GM23338 (cell line): ENCODE data around the gene JAKMIP1. TPM values are rescaled to one million over a fixed set of nuclear protein-coding genes. Genes with fewer than 3 reads are reported as not detected.

ENCODE experiments used
- ATAC-seq: fragments of 200-7000 bp; cut with Tn5 transposase; 3 replicates; pipeline ENCODE4 v1.9.1; 2020
- DNase-seq: peaks from one replicate; pipeline ENCODE4 v3.0.0-alpha.2; 2015; ENCODE audit warnings: low spot score
- H2AFZ ChIP-seq: fragments of 200-600 bp; sonication (generic); 2 replicates; pipeline ENCODE4 v1.8.0; 2016; ENCODE audit warnings: antibody characterized with exemption, mild to moderate bottlenecking, moderate library complexity
- H3F3A ChIP-seq: fragments of 200-600 bp; sonication (generic); replicated peaks from 2 replicates; pipeline ENCODE4 v1.8.0; 2017; ENCODE audit warnings: antibody characterized with exemption, mixed run types, low read depth
- H3K27ac ChIP-seq: fragments of 200-600 bp; sonication (generic); 2 replicates; pipeline ENCODE4 v1.6.1; 2016; ENCODE audit warnings: low read depth
- H3K27me3 ChIP-seq: fragments of 200-600 bp; sonication (generic); 2 replicates; pipeline ENCODE4 v1.8.0; 2016; ENCODE audit warnings: mild to moderate bottlenecking, mixed run types, moderate library complexity; ENCODE audit not compliant: insufficient read depth
- H3K36me3 ChIP-seq: fragments of 200-600 bp; sonication (generic); 2 replicates; pipeline ENCODE4 v1.8.0; 2016; ENCODE audit warnings: mild to moderate bottlenecking; ENCODE audit not compliant: insufficient read depth
- H3K4me1 ChIP-seq: fragments of 200-600 bp; sonication (generic); 2 replicates; pipeline ENCODE4 v1.8.0; 2016; ENCODE audit warnings: mild to moderate bottlenecking, moderate library complexity; ENCODE audit not compliant: insufficient read depth
- H3K4me2 ChIP-seq: fragments of 200-600 bp; sonication (generic); 2 replicates; pipeline ENCODE4 v1.7.1; 2017; ENCODE audit warnings: mixed run types
- H3K4me3 ChIP-seq: fragments of 200-600 bp; sonication (generic); 2 replicates; pipeline ENCODE4 v1.6.1; 2016; ENCODE audit warnings: mixed run types
- H3K79me2 ChIP-seq: fragments of 200-600 bp; sonication (generic); replicated peaks from 2 replicates; pipeline ENCODE4 v1.8.0; 2017; ENCODE audit warnings: mild to moderate bottlenecking; ENCODE audit not compliant: insufficient read depth
- H3K9me2 ChIP-seq: fragments of 200-600 bp; sonication (generic); 2 replicates; pipeline ENCODE4 v1.8.0; 2017; ENCODE audit not compliant: insufficient read depth
- H4K20me1 ChIP-seq: fragments of 200-600 bp; sonication (generic); replicated peaks from 2 replicates; pipeline ENCODE4 v1.8.0; 2017; ENCODE audit warnings: mild to moderate bottlenecking; ENCODE audit not compliant: insufficient read depth
- H3K27ac Mint-ChIP-seq: 2 replicates; pipeline ENCODE4 v1.8.0; 2020; ENCODE audit warnings: inconsistent platforms, mild to moderate bottlenecking, moderate library complexity, mixed read lengths
- H3K27me3 Mint-ChIP-seq: 3 replicates; pipeline ENCODE4 v1.8.0; 2022; ENCODE audit warnings: low read depth, mild to moderate bottlenecking, moderate library complexity, mixed read lengths, inconsistent platforms; ENCODE audit not compliant: insufficient read depth, poor library complexity
- H3K36me3 Mint-ChIP-seq: 3 replicates; pipeline ENCODE4 v1.8.0; 2021; ENCODE audit warnings: low read depth, mild to moderate bottlenecking, inconsistent platforms, moderate library complexity, mixed read lengths
- H3K4me1 Mint-ChIP-seq: 3 replicates; pipeline ENCODE4 v1.8.0; 2020; ENCODE audit warnings: mild to moderate bottlenecking, inconsistent platforms, mixed read lengths
- H3K4me3 Mint-ChIP-seq: 3 replicates; pipeline ENCODE4 v1.8.0; 2021; ENCODE audit warnings: moderate library complexity, mild to moderate bottlenecking, inconsistent platforms, mixed read lengths
- H3K9me3 Mint-ChIP-seq: 3 replicates; pipeline ENCODE4 v1.8.0; 2020; ENCODE audit warnings: moderate library complexity, mild to moderate bottlenecking, inconsistent platforms, mixed read lengths
- CREB1 ChIP-seq: fragments of 250-450 bp; sonication (Bioruptor Pico); IDR thresholded peaks from 2 replicates; pipeline ENCODE4 v1.5.0; 2020; ENCODE audit warnings: low read depth, mild to moderate bottlenecking, moderate library complexity
- CTCF ChIP-seq, 2 experiments: fragments of 200-600 bp in 1 of 2; sonication (generic) in 1 of 2; conservative IDR thresholded peaks; 2 replicates each; pipeline versions ENCODE4 v1.5.1 to v1.6.1; 2016 to 2017; ENCODE audit warnings: antibody characterized with exemption in 2 of 2, low read depth in 2 of 2, mild to moderate bottlenecking in 2 of 2, moderate library complexity in 1 of 2
- ETS1 ChIP-seq: IDR thresholded peaks from 2 replicates; pipeline ENCODE4 v1.6.1; 2016; ENCODE audit warnings: antibody characterized with exemption
- EZH2 ChIP-seq: fragments of 200-600 bp; sonication (generic); IDR thresholded peaks from one replicate; pipeline ENCODE4 v1.8.0; 2017; ENCODE audit warnings: antibody characterized with exemption, mild to moderate bottlenecking, low read depth; ENCODE audit not compliant: unreplicated experiment
- EZH2phosphoT487 ChIP-seq: fragments of 200-600 bp; sonication (generic); IDR thresholded peaks from one replicate; pipeline ENCODE4 v1.8.1; 2018; ENCODE audit warnings: antibody characterized with exemption; ENCODE audit not compliant: unreplicated experiment
- JUNB ChIP-seq: IDR thresholded peaks from one replicate; pipeline ENCODE4 v1.6.1; 2016; ENCODE audit warnings: antibody characterized with exemption; ENCODE audit not compliant: unreplicated experiment
- NANOG ChIP-seq: IDR thresholded peaks from 2 replicates; pipeline ENCODE4 v1.6.1; 2016; ENCODE audit warnings: antibody characterized with exemption, borderline replicate concordance
- REST ChIP-seq: IDR thresholded peaks from one replicate; pipeline ENCODE4 v1.6.1; 2018; ENCODE audit warnings: antibody characterized with exemption; ENCODE audit not compliant: unreplicated experiment
- STAT1 ChIP-seq: IDR thresholded peaks from one replicate; pipeline ENCODE4 v1.6.1; 2016; ENCODE audit warnings: antibody characterized with exemption; ENCODE audit not compliant: unreplicated experiment
- ZNF114 ChIP-seq: fragments of 250-450 bp; sonication (Bioruptor Pico); IDR thresholded peaks from 2 replicates; pipeline ENCODE4 v1.5.0; 2020; ENCODE audit warnings: mild to moderate bottlenecking, moderate library complexity
- polyA plus RNA-seq: library from polyadenylated mRNA; unstranded; fragments of >200 nt; fragmentation: Nextera tagmentation; extraction: Ambion mirVana; gene quantifications from 2 replicates; pipeline ENCODE4 v1.2.1, GENCODE V29; 2016
- total RNA-seq: library from RNA; depleted of rRNA; stranded (reverse); fragments of >200 nt; shearing (Covaris generic); gene quantifications from 2 replicates; pipeline ENCODE4 v1.2.3, GENCODE V29; 2014

JAKMIP1 gene
- total and polyA plus RNA-seq, 2 experiments from 2014 or later, result 4.6 to 5.1 TPM

- TF ChIP-seq REST, result no peak
Measured at GRCh38 chr4:6172927-6173200, 27.5 kb downstream of the JAKMIP1 start (continued).

- Histone ChIP-seq H3K27ac (no peak overlapping the region), H3K4me2 (no peak overlapping the region), H4K20me1 (no peaks in the 10 kb centered on the region; the same call in 1 of the 2 replicates), H3K79me2 (no peaks in the 10 kb centered on the region; the same call in 1 of the 2 replicates), H3K9me2 (peaks cover 5% of the 10 kb centered on the region; the same call in 1 of the 2 replicates), H3K4me3 (no peak overlapping the region), H3K4me1 (no peaks in the 10 kb centered on the region), H2AFZ (no peak overlapping the region), H3F3A (no peaks in the 10 kb centered on the region), H3K36me3 (no peaks in the 10 kb centered on the region), H3K27me3 (no peaks in the 10 kb centered on the region)
- Mint-ChIP-seq H3K27me3 (peaks cover 4% of the 10 kb centered on the region), H3K27ac (no peak overlapping the region), H3K4me1 (no peaks in the 10 kb centered on the region), H3K4me3 (no peak overlapping the region), H3K36me3 (peaks cover 6% of the 10 kb centered on the region; the same call in 2 of the 3 replicates), H3K9me3 (peaks cover 6% of the 10 kb centered on the region)
- no peak for DNase-seq
- ATAC-seq, result no peak
- TF ChIP-seq STAT1 (no peak), EZH2phosphoT487 (no peak), REST (no peak), ETS1 (no peak), ZNF114 (no peak), EZH2 (no peak), CREB1 (no peak), JUNB (no peak), NANOG (no peak), CTCF (conservative IDR thresholded peaks at IDR 0.05; ENCODE audit: low read depth in 2 of 2) (no peak)
Measured at GRCh38 chr4:6172093-6172926, 28.0 kb downstream of the JAKMIP1 start.
